HUES6 (cell line): ENCODE results near the gene DNM1L.
"Not testable (repeated sequence)": the region's sequence is repeated elsewhere in the genome, so short reads cannot be mapped to it uniquely, and the experiment has no call there.

Experiments
- H3K27ac ChIP-seq: 2 replicates; pipeline ENCODE4 v1.7.0; 2013; ENCODE audit warnings: low read depth, mild to moderate bottlenecking, low read length, inconsistent platforms
- H3K27me3 ChIP-seq: 2 replicates; pipeline ENCODE4 v1.6.1; 2013; ENCODE audit warnings: low read length; ENCODE audit not compliant: control insufficient read depth, insufficient read depth
- H3K36me3 ChIP-seq: 2 replicates; pipeline ENCODE4 v1.6.1; 2013; ENCODE audit warnings: low read length; ENCODE audit not compliant: control insufficient read depth, insufficient read depth
- H3K4me1 ChIP-seq: 2 replicates; pipeline ENCODE4 v1.6.1; 2013; ENCODE audit warnings: low read length; ENCODE audit not compliant: control insufficient read depth, insufficient read depth
- H3K4me3 ChIP-seq: 2 replicates; pipeline ENCODE4 v1.5.1; 2013; ENCODE audit warnings: low read depth, low read length
- H3K9ac ChIP-seq: one replicate; pipeline ENCODE4 v1.6.1; 2013; ENCODE audit warnings: mild to moderate bottlenecking, low read length
- H3K9me3 ChIP-seq: 2 replicates; pipeline ENCODE4 v1.6.1; 2013; ENCODE audit warnings: low read depth, low read length; ENCODE audit not compliant: control insufficient read depth, insufficient read depth

Gene DNM1L

GRCh38 chr12:32725308-32725707, 46.2 kb downstream of the DNM1L start:
- H3K4me1 ChIP-seq, H3K27me3 ChIP-seq, H3K4me3 ChIP-seq, H3K9me3 ChIP-seq, H3K9ac ChIP-seq, H3K27ac ChIP-seq: not testable (repeated sequence)
- H3K36me3 ChIP-seq: peaks cover 71% of the 10 kb centered on the region

GRCh38 chr12:32726286-32726685, 47.2 kb downstream of the DNM1L start:
- no peak overlapping the region for H3K27ac ChIP-seq
- H3K27me3 ChIP-seq: no peaks in the 10 kb centered on the region
- no peak overlapping the region for H3K9ac ChIP-seq
- no peak overlapping the region for H3K4me3 ChIP-seq
- H3K36me3 ChIP-seq: peaks cover 67% of the 10 kb centered on the region
- H3K9me3 ChIP-seq: no peaks in the 10 kb centered on the region
- no peaks in the 10 kb centered on the region for H3K4me1 ChIP-seq

GRCh38 chr12:32727237-32727636, 48.1 kb downstream of the DNM1L start:
- Histone ChIP-seq H3K36me3 (peaks cover 67% of the 10 kb centered on the region), H3K9me3 (no peaks in the 10 kb centered on the region), H3K4me3 (no peak overlapping the region), H3K27ac (no peak overlapping the region), H3K27me3 (no peaks in the 10 kb centered on the region), H3K4me1 (no peaks in the 10 kb centered on the region), H3K9ac (no peak overlapping the region)

GRCh38 chr12:32734952-32735351, 55.9 kb downstream of the DNM1L start:
- Histone ChIP-seq H3K4me3 (no peak overlapping the region), H3K9me3 (no peaks in the 10 kb centered on the region), H3K4me1 (peaks cover 15% of the 10 kb centered on the region), H3K27ac (no peak overlapping the region), H3K36me3 (peaks cover 76% of the 10 kb centered on the region), H3K9ac (no peak overlapping the region), H3K27me3 (no peaks in the 10 kb centered on the region)

GRCh38 chr12:32736445-32736844, 57.3 kb downstream of the DNM1L start:
- no peak overlapping the region for H3K4me3 ChIP-seq
- no peaks in the 10 kb centered on the region for H3K27me3 ChIP-seq
- H3K4me1 ChIP-seq: peaks cover 15% of the 10 kb centered on the region
- no peak overlapping the region for H3K9ac ChIP-seq
- H3K36me3 ChIP-seq: peaks cover 84% of the 10 kb centered on the region
- H3K9me3 ChIP-seq: no peaks in the 10 kb centered on the region
- no peak overlapping the region for H3K27ac ChIP-seq

GRCh38 chr12:32737715-32738114, 58.6 kb downstream of the DNM1L start:
- H3K4me3 ChIP-seq: no peak overlapping the region
- H3K36me3 ChIP-seq: peaks cover 86% of the 10 kb centered on the region
- no peak overlapping the region for H3K27ac ChIP-seq

GRCh38 chr12:32739279-32739678, 60.2 kb downstream of the DNM1L start:
- no peak overlapping the region for H3K4me3 ChIP-seq
- no peaks in the 10 kb centered on the region for H3K9me3 ChIP-seq
- H3K27me3 ChIP-seq: no peaks in the 10 kb centered on the region
- H3K4me1 ChIP-seq: peaks cover 15% of the 10 kb centered on the region
- H3K9ac ChIP-seq: no peak overlapping the region
- peaks cover 90% of the 10 kb centered on the region for H3K36me3 ChIP-seq
- peak overlapping the region; percentile 28; the same call in 1 of the 2 replicates for H3K27ac ChIP-seq

More at GRCh38 chr12:32737715-32738114, 58.6 kb downstream of the DNM1L start:
- Histone ChIP-seq H3K9me3 (no peaks in the 10 kb centered on the region), H3K4me1 (peaks cover 15% of the 10 kb centered on the region), H3K27me3 (no peaks in the 10 kb centered on the region), H3K9ac (no peak overlapping the region)

- Histone ChIP-seq H3K27me3 (no peaks in the 10 kb centered on the region), H3K9me3 (no peaks in the 10 kb centered on the region), H3K9ac (no peak overlapping the region), H3K4me3 (no peak overlapping the region), H3K36me3 (peaks cover 96% of the 10 kb centered on the region), H3K4me1 (peaks cover 15% of the 10 kb centered on the region), H3K27ac (no peak overlapping the region)
Measured at GRCh38 chr12:32742133-32742532, 63.0 kb downstream of the DNM1L start.

- no peaks in the 10 kb centered on the region for H3K9me3 ChIP-seq
- H3K27ac ChIP-seq: no peak overlapping the region
- no peaks in the 10 kb centered on the region for H3K27me3 ChIP-seq
- H3K4me1 ChIP-seq: peaks cover 15% of the 10 kb centered on the region
- H3K36me3 ChIP-seq: peaks cover 97% of the 10 kb centered on the region
- no peak overlapping the region for H3K4me3 ChIP-seq
- H3K9ac ChIP-seq: no peak overlapping the region
Measured at GRCh38 chr12:32743264-32743663, 64.2 kb downstream of the DNM1L start.

- Histone ChIP-seq H3K27me3 (no peaks in the 10 kb centered on the region), H3K9ac (no peak overlapping the region), H3K27ac (no peak overlapping the region), H3K4me3 (peak overlapping the region; percentile 86), H3K9me3 (no peaks in the 10 kb centered on the region), H3K36me3 (peaks cover 54% of the 10 kb centered on the region), H3K4me1 (peaks cover 13% of the 10 kb centered on the region)
Measured at GRCh38 chr12:32753605-32754004, 74.5 kb downstream of the DNM1L start.

- peak overlapping the region; percentile 21 for H3K9ac ChIP-seq
- no peaks in the 10 kb centered on the region for H3K9me3 ChIP-seq
- H3K4me3 ChIP-seq: peak overlapping the region; percentile 86
- peaks cover 13% of the 10 kb centered on the region for H3K4me1 ChIP-seq
- no peak overlapping the region for H3K27ac ChIP-seq
- H3K36me3 ChIP-seq: peaks cover 49% of the 10 kb centered on the region
- no peaks in the 10 kb centered on the region for H3K27me3 ChIP-seq
Measured at GRCh38 chr12:32754111-32754510, 75.0 kb downstream of the DNM1L start.
